ENCODE data around the gene SLC16A8.
"Not testable (repeated sequence)": the region's sequence is repeated elsewhere in the genome, so short reads cannot be mapped to it uniquely, and the experiment has no call there.

Gene SLC16A8

GRCh38 chr22:38086001-38086845, 2.2 kb upstream of the SLC16A8 start:
- DNase-seq (ENCODE audit: low read depth) = no peak

DNA sequence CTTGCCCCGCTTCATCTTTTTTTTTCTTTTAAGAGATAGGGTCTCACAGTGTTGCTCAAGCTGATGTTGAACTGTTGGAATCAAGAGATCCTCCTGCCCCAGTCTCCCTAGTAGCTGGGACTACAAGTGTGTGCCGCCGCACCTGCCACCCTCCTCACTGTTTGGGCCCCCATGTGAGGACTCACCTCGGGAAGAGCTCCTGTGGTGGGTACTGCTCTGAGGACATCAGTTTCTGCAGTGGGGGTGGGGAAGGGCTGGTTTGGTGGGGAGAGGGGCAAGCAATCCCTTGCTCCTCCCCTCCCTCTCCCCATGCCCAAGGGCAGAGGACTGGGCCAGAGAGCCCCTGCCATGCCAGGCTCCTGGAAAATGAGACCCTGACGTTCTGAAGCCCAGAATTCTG, 1.5 kb upstream of the SLC16A8 start:
- no peak for DNase-seq (ENCODE audit: low read depth)

- DNase-seq (ENCODE audit: low read depth) = no peak
Measured at GRCh38 chr22:38085056-38085455, 1.1 kb upstream of the SLC16A8 start.

GRCh38 chr22:38082986-38083710, 836 bp downstream of the SLC16A8 start:
- no peak for DNase-seq (ENCODE audit: low read depth)

- no peak for DNase-seq (ENCODE audit: low read depth)
Measured at GRCh38 chr22:38081941-38082828, 1.8 kb downstream of the SLC16A8 start.

DNA sequence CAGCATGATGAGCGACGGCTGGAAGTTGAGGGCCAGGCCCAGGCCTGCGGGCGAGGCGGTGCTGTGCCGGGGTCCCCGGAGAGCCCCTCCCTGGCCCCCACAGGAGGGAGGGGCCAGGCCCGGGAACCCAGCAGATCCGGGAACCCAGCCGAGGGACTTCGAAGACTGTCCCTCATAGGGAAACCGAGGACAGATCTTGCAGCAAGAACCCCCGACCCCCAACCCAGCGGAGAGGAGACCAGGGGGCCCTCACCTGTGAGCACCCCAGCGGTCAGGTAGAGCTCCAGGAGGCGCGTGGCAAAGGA, 2.4 kb downstream of the SLC16A8 start:
- DNase-seq (ENCODE audit: low read depth) = no peak

GRCh38 chr22:38080850-38081635, 2.9 kb downstream of the SLC16A8 start:
- DNase-seq (ENCODE audit: low read depth) = no peak

DNA sequence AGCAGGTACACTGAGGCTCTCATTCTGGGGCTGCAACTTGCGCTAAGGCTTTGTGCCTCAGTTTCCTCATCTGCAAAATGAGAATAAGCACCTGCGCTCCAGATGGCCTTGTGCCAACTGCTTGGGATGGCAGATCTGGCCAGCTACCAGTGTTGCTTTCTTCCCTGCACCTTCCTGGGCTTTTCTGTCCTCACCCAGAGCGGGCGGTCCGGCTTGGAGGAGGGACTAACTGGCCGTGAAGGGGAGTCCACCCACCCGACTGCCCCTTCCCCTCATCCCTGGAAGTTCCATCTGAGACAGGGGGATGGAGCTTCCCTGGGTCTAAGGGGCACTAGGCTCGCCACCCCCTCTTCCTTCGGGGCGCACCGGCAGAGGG, 3.5 kb downstream of the SLC16A8 start:
- DNase-seq (ENCODE audit: low read depth) = no peak

DNA sequence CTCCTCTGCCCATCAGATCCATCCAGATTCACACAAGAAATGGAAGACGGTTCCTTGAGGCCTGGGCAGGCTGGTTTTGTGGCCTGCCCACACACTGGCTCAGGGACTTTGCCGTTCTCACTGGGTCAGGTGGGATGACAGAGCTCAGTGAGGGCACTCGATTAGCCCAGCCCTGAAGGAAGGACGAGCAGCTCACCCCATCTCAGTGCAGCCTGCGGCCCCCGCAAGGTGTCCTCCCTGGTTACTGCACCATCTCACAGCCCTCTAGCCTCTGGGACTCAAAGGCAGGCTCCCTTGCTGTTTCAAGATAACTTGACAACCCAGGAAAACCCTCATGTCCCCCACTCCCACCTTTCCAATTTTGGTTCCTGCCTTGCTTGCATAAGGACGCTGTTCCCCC, 4.2 kb downstream of the SLC16A8 start:
- no peak for DNase-seq (ENCODE audit: low read depth)

DNA sequence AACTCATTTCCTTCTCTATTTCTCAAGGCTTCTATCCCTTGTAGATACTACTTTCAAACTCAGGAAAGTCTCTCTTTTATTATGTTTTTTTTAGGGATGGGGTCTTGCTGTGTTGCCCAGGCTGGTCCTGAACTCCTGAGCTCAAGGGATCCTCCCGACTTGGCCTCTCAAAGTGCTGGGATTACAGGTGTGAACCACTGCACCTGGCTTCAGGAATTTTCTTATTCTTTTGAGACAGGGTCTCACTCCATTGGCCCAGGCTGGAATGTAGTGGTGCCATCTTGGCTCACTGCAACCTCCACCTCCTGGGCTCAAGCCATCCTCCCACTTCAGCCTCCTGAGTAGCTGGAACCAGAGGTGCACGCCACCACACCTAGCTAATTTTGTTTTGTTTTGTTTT, 4.8 kb downstream of the SLC16A8 start:
- not testable (repeated sequence) for DNase-seq (ENCODE audit: low read depth)

DNA sequence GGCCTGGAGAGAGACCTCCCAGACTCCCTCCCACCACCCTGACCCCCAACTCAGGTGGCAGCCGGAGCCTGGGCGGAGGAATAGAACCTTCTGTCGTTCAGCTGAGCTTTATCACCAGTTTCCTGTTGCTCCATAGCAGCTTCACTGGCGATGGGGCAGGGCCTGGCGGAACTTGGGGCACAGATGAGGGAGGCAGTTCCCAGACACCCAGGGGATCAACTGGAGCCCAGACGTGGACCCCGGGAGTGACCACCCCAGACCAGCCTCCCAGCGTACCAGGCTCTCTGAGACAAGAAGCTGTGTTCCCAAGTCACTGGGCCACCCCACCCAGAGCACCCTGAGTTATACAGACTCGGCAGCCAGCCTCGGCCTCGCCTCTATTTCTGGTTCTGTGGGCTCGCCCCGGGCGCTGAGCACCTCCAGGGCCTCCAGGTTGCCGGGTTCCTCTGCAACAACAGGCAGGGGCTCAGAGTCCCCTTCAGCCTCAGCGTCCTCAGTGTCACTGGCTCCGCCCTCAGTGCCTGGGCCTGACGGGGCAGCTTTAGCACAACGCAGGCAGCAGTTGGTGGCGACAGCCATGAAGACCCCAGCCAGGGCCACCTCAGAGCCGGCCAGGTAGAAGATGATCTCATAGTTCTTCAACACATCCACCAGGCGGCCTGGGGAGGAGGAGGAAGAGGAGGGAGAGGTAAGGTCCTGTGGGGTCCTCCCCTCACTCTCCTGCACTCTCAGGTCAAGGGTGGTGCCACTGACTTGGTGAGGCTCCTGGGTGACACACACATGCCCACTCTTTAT, 5.7 kb downstream of the SLC16A8 start:
- no peak for DNase-seq (ENCODE audit: low read depth)

- no peak for DNase-seq (ENCODE audit: low read depth)
Measured at GRCh38 chr22:38077595-38077994, 6.4 kb downstream of the SLC16A8 start.

- no peak for DNase-seq (ENCODE audit: low read depth)
Measured at GRCh38 chr22:38077096-38077495, 6.9 kb downstream of the SLC16A8 start.

GRCh38 chr22:38075961-38076360, 8.0 kb downstream of the SLC16A8 start:
- DNase-seq (ENCODE audit: low read depth) = no peak

DNA sequence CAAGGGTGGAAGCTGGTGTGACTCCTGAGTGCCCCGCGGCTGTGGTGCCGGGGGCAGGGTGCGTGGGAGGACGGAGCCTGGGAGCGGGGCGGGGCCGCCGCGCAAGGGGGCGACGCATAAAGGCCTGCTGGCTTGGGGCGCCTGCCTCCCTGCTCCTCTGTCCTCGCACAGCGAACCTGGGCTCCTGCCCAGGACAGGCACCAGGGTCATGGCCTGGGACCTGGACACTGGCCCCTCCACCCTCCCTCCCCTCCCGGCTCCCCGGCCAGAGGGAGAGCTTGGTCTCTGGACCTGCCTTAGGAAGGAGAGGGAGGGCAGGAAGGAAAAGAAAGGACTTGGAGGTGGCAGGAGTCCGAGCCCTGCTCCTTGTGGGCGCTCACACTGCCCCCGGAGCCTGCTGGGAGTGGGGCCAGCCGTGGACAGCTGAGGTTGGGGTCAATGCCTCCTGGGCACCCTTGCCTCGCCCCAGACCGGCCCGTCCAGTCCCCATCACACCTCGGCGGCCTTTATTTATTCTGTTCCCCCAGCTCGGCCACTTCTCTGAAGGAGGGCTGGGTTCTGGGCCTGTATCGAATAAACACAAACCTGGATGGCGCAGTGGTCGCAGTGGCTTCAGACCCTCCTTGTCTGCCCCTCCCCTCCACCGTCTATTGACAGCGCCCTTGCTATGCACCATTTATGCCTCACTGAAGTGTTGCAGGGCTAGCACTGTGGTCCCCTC, 8.7 kb downstream of the SLC16A8 start:
- DNase-seq (ENCODE audit: low read depth) = no peak

GRCh38 chr22:38074181-38075104, 9.5 kb downstream of the SLC16A8 start:
- no peak for DNase-seq (ENCODE audit: low read depth)

DNA sequence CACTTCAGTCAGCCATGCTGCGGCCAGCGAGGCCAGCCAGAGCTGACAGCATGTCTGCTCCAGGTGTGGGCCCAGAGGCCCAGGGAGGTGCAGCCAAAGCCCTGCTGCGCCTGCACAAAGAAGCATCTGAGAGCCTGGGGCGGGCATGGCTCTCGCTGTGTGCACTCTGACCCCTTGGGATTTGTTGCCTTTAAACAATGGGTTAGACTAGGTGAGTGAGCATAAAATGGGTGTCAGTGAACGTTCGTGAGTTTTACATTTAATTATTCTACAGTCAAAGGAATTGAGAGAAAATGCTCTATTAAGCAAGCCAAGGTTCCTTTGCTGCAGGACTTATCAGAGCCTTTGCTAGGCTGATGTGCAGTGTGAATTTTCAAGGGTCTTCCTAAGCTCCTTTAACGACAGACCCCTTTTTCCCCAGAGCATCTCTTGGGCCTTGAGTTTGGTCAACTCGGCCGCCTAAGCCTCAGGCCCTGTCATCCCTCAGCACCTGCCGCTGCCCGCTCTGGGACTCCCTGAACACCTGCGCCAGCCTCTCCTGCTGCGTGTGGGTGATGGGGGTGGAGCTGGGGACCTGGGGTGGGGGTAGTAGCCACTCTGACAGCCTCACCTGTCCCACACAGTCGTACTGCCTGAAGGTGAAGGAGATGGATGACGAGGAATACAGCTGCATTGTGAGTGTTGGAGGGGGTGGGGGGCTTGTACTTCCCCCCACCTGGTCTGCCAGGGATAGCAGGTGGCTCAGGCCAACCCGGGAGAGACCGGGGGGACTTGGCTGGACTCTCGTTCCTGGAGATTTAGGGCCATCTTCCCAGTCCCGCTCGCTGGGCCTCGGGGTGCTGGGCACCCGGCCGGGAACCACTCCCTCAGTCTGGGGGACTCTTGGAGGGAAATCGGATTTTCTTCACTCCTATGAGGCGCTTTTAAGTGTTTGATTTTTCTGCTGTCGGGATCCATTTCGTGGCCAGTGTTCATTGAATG, 10.5 kb downstream of the SLC16A8 start:
- DNase-seq (ENCODE audit: low read depth) = no peak

All from T-helper 22 cell (primary cell).